Suppressor macrophage (primary cell): ENCODE measurements around the gene LLGL2.

Source experiments
- DNase-seq, 4 experiments: peaks; one replicate each; pipeline ENCODE4 v3.0.0-alpha.2; 2020 to 2022

LLGL2 gene

GRCh38 chr17:75493476-75494129 lies 31.9 kb upstream of the LLGL2 start:
- no peak for DNase-seq

GRCh38 chr17:75494326-75494877 lies 31.1 kb upstream of the LLGL2 start:
- DNase-seq = no peak

GRCh38 chr17:75496005-75496404 lies 29.5 kb upstream of the LLGL2 start:
- no peak for DNase-seq

GRCh38 chr17:75498039-75498725 lies 27.3 kb upstream of the LLGL2 start:
- DNase-seq = no peak

GRCh38 chr17:75498726-75499213 lies 26.7 kb upstream of the LLGL2 start:
- DNase-seq = peak in 3 of 4 experiments; percentile 18 to 42 (median 28)

- DNase-seq = no peak
Observed at GRCh38 chr17:75499313-75500022, 26.0 kb upstream of the LLGL2 start.

- no peak for DNase-seq
Observed at GRCh38 chr17:75500419-75501216, 24.9 kb upstream of the LLGL2 start.

- no peak for DNase-seq
Observed at GRCh38 chr17:75501378-75502071, 24.0 kb upstream of the LLGL2 start.

GRCh38 chr17:75502072-75502720 lies 23.3 kb upstream of the LLGL2 start:
- no peak for DNase-seq

GRCh38 chr17:75502721-75503329 lies 22.7 kb upstream of the LLGL2 start:
- DNase-seq = no peak

GRCh38 chr17:75503337-75503950 lies 22.1 kb upstream of the LLGL2 start:
- DNase-seq = no peak

- DNase-seq = no peak
Observed at GRCh38 chr17:75503976-75504346, 21.5 kb upstream of the LLGL2 start.

- DNase-seq = peak; percentile 53 to 75 (median 64)
Observed at GRCh38 chr17:75504347-75505151, 20.9 kb upstream of the LLGL2 start.

GRCh38 chr17:75505152-75505409 lies 20.4 kb upstream of the LLGL2 start:
- DNase-seq = no peak

- DNase-seq = no peak
Observed at GRCh38 chr17:75505640-75506039, 19.9 kb upstream of the LLGL2 start.

GRCh38 chr17:75506134-75506533 lies 19.4 kb upstream of the LLGL2 start:
- DNase-seq = no peak

GRCh38 chr17:75506888-75507287 lies 18.6 kb upstream of the LLGL2 start:
- no peak for DNase-seq

GRCh38 chr17:75507733-75508719 lies 17.5 kb upstream of the LLGL2 start:
- DNase-seq = no peak
